Measurements from ENCODE around the gene BRD3.
"Not testable (repeated sequence)": the region's sequence is repeated elsewhere in the genome, so short reads cannot be mapped to it uniquely, and the experiment has no call there.

BRD3 gene

DNA sequence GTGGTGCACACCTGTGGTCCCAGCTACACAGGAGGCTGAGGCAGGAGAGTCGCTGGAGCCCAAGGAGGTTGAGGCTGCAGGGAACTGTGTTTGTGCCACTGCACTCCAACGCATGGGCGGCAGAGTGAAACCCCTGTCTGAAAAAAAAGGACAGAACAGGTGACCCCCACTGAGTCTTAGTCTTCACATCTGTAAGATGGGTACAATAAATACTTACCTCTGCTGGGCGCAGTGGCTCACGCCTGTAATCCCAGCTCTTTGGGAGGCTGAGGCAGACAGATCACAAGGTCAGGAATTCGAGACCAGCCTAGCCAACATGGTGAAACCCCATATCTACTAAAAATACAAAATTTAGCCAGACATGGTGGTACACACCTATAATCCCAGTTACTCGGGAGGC, 4.9 kb upstream of the BRD3 start:
- H3K27ac Mint-ChIP-seq; H3K9me3 Mint-ChIP-seq; H3K4me1 Mint-ChIP-seq (ENCODE audit: low read depth); H3K4me3 Mint-ChIP-seq; H3K36me3 Mint-ChIP-seq (ENCODE audit: low read depth): not testable (repeated sequence)
- H3K27me3 Mint-ChIP-seq, result peaks cover 29% of the 10 kb centered on the region

DNA sequence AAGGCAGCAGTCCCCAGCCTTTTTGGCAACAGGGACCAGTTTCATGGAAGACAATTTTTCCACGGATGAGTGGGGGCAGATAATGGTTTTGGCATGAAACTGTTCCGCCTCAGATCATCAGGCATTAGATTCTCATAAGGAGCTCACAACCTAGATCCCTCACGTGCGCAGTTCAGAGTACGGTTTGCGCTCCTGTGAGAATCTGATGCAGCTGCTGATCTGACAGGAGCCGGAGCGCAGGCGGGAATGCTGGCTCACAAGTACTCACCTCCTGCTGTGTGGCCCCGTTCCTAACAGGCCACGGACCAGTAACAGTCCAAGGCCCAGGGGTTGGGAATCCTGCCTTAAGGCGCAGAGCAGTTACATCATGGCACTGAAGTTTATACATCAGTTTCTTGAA, 3.3 kb upstream of the BRD3 start:
- Mint-ChIP-seq H3K4me3 (no peak overlapping the region), H3K9me3 (no peaks in the 10 kb centered on the region), H3K27me3 (peaks cover 26% of the 10 kb centered on the region), H3K4me1 (ENCODE audit: low read depth) (peaks cover 14% of the 10 kb centered on the region), H3K36me3 (ENCODE audit: low read depth) (no peaks in the 10 kb centered on the region), H3K27ac (no peak overlapping the region)

- Mint-ChIP-seq H3K4me1 (ENCODE audit: low read depth) (peaks cover 28% of the 10 kb centered on the region), H3K27me3 (peaks cover 25% of the 10 kb centered on the region), H3K27ac (no peak overlapping the region), H3K4me3 (peak overlapping the region; percentile 81), H3K9me3 (no peaks in the 10 kb centered on the region), H3K36me3 (ENCODE audit: low read depth) (no peaks in the 10 kb centered on the region)
Measured at GRCh38 chr9:134069480-134070399, 1.9 kb upstream of the BRD3 start.

DNA sequence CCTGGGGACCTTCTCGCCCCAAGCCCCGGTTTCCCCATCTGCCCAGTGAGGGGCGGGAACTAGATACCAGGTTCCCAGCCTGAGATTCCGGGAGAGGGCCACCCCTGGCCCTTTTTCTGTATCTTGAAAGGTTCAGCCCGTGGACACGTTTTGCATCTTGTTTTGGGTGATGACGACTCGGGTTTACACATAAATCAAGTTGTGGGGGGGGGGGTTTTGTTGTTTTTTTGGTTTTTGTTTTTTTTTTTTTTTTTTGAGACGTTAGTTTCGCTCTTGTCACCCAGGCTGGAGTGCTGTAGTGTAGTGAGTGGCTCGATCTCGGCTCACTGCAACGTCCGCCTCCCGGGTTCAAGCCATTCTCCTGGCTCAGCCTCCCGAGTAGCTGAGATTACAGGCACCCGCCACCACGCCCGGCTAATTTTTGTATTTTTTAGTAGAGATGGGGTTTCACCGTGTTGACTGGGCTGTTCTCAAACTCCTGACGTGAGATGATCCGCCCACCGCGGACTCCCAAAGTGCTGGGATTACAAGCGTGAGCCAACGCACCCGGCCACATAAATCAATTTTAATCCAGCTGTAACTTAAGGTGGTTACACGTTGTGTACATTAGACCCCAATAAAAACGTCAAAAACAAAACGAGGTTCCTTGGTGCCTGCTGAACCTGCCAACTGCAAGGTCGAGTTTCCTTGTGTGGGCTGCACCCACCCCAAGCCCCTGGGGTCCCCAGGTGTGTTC, 1.1 kb upstream of the BRD3 start:
- peaks cover 32% of the 10 kb centered on the region for H3K4me1 Mint-ChIP-seq (ENCODE audit: low read depth)
- peak overlapping the region; percentile 81 for H3K4me3 Mint-ChIP-seq
- no peaks in the 10 kb centered on the region for H3K9me3 Mint-ChIP-seq
- H3K27ac Mint-ChIP-seq, result peak overlapping the region; percentile 75
- no peaks in the 10 kb centered on the region for H3K36me3 Mint-ChIP-seq (ENCODE audit: low read depth)
- peaks cover 19% of the 10 kb centered on the region for H3K27me3 Mint-ChIP-seq

DNA sequence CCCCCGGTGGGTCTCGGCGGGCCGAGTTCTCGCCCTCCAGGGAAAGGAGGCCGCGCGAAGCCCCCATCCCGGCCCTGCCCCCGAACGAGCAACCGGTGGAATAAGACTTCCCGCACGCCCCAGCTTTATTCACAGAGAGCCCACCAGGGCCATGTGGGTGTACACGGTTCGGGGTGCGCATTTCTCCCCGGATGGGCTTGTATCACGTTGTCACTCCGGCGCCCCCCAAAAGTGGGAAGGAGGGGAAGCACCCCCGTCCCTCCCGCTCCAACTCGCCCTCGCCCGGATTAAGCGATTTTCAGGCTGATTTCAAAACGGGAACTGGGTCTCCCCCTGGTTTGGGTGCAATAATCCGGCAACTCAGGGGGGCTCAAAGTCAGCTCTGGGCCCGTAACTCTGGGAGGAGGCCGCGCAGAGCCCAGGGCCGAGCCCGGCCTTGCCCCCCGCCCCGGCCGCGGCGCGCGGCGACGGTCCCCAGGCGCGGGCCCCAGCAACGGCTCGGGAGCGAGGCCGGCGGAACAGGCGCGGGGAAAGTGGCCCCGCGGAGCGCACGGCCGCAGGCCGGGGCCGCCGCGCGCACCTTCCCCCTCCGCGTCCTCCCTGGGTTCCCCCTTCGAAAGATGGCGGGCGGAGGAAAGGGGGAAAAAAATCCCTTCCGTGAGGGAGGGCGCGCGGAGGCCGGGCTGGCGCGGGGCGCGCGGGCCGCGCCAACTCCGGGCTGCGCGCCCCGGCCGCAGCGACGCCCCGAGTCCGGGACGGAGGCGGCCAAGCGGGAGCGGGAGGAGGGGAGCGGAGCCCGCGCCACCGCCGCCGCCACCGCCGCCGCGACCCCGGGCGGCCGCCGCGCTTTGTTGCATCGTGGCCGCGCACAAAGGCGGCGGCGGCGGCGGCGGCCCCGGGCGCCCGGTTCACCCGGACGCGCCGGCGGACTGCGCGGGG, 644 bp downstream of the BRD3 start:
- Mint-ChIP-seq H3K4me3 (peak overlapping the region; percentile 89), H3K27ac (peak overlapping the region; percentile 82), H3K9me3 (no peaks in the 10 kb centered on the region), H3K36me3 (ENCODE audit: low read depth) (no peaks in the 10 kb centered on the region), H3K27me3 (peaks cover 13% of the 10 kb centered on the region), H3K4me1 (ENCODE audit: low read depth) (peaks cover 44% of the 10 kb centered on the region)

DNA sequence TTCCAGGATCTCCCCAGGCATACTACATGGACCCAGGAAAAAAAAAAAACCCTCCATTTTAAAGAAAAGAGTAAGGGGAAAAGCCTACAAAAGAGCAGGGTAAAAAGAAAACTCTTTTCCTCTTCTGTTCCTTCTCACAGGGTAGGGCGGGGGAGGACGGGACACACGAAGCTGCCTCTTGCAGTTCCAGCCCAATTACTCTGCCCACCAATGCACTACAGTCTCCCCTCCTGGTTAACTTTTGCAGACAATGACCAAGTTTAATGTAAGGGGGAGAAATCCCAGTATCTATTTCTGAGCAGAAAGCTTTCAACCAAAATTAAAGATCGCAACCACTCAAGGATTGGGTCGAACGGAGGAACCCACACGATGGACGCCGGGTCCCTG, 1.3 kb downstream of the BRD3 start:
- H3K4me1 Mint-ChIP-seq (ENCODE audit: low read depth), result peaks cover 45% of the 10 kb centered on the region
- no peaks in the 10 kb centered on the region for H3K9me3 Mint-ChIP-seq
- H3K27me3 Mint-ChIP-seq, result peaks cover 13% of the 10 kb centered on the region
- H3K36me3 Mint-ChIP-seq (ENCODE audit: low read depth), result no peaks in the 10 kb centered on the region
- peak overlapping the region; percentile 92 for H3K27ac Mint-ChIP-seq
- H3K4me3 Mint-ChIP-seq, result peak overlapping the region; percentile 89

DNA sequence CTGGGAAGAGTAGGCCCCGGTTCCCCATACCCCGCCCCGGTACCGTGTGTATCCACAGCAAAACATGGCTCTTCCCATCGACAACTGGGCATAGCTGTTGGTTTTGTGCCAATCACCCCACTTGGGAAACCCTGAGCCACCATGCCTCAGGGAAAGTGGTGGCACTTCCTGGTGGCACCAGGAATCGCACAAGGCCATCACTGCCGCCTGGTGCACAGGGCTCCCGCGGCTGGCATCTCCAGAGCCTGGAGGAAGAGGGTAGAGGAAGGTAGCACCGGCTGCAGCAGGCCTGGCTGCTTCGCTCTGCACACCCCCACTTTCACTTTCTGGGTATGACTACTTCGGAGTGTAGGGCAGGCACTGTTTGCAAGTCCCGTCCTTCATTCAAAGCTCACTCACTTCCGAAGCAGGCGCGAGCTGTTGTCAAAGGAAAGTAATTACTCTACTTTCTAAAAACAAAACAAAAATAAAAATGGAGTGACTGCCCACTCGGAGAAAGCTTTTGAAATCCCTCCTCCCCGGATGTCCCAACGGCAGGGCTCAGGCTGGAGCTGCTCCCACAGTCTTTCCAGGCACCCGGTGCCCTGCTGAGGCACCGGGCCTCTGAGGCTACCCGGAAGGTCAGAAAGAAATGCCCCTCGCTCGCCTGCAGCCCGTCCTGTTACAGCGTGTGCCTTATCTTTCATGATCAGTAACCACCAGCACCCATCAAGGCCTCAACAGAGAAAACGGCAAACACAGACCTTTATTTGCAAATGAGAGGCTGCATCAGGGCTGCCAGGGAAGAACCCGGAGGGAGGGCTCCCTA, 2.0 kb downstream of the BRD3 start:
- H3K4me1 Mint-ChIP-seq (ENCODE audit: low read depth), result peaks cover 50% of the 10 kb centered on the region
- no peaks in the 10 kb centered on the region for H3K36me3 Mint-ChIP-seq (ENCODE audit: low read depth)
- H3K27me3 Mint-ChIP-seq, result peaks cover 11% of the 10 kb centered on the region
- H3K4me3 Mint-ChIP-seq, result peak overlapping the region; percentile 89
- no peaks in the 10 kb centered on the region for H3K9me3 Mint-ChIP-seq
- peak overlapping the region; percentile 92 for H3K27ac Mint-ChIP-seq

- H3K27me3 Mint-ChIP-seq, result peaks cover 3% of the 10 kb centered on the region
- no peaks in the 10 kb centered on the region for H3K36me3 Mint-ChIP-seq (ENCODE audit: low read depth)
- no peak overlapping the region for H3K27ac Mint-ChIP-seq
- no peaks in the 10 kb centered on the region for H3K9me3 Mint-ChIP-seq
- no peak overlapping the region for H3K4me3 Mint-ChIP-seq
- H3K4me1 Mint-ChIP-seq (ENCODE audit: low read depth), result peaks cover 60% of the 10 kb centered on the region
Measured at GRCh38 chr9:134064711-134065110, 3.1 kb downstream of the BRD3 start.

- peaks cover 57% of the 10 kb centered on the region for H3K4me1 Mint-ChIP-seq (ENCODE audit: low read depth)
Measured at GRCh38 chr9:134063571-134064450, 4.0 kb downstream of the BRD3 start.

DNA sequence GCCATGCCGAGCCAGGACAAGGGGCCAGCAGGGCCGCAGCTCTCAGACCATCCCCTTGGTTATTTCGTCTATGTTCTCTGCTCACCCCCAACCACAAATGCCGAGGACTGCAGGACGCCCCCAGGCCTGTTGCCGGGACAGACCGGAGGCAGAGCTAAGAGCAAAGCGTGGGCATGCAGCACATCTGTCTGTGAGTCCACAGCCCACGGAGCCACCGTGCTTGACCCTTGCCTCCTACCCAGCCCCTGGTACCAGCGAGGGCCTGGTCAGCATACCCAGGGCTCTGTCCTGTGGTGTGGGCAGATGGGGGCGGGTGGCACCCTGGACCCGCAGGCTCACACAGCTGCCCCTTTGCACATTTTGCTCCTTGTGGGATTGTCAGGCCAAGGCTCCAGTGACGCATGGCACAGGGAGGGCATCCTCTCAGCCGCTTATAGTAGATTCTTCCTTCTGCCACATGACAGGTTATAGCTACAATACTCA, 4.7 kb downstream of the BRD3 start:
- no peaks in the 10 kb centered on the region for H3K36me3 Mint-ChIP-seq (ENCODE audit: low read depth)
- H3K9me3 Mint-ChIP-seq, result no peaks in the 10 kb centered on the region
- H3K4me1 Mint-ChIP-seq (ENCODE audit: low read depth), result peaks cover 56% of the 10 kb centered on the region
- no peaks in the 10 kb centered on the region for H3K27me3 Mint-ChIP-seq
- H3K27ac Mint-ChIP-seq, result no peak overlapping the region
- no peak overlapping the region for H3K4me3 Mint-ChIP-seq

More at GRCh38 chr9:134063571-134064450, 4.0 kb downstream of the BRD3 start:
- Mint-ChIP-seq H3K4me3 (no peak overlapping the region), H3K9me3 (no peaks in the 10 kb centered on the region), H3K27ac (no peak overlapping the region), H3K36me3 (ENCODE audit: low read depth) (no peaks in the 10 kb centered on the region), H3K27me3 (no peaks in the 10 kb centered on the region)

GRCh38 chr9:134062461-134063087, 5.3 kb downstream of the BRD3 start:
- no peaks in the 10 kb centered on the region for H3K9me3 Mint-ChIP-seq
- peaks cover 56% of the 10 kb centered on the region for H3K4me1 Mint-ChIP-seq (ENCODE audit: low read depth)
- H3K27me3 Mint-ChIP-seq, result no peaks in the 10 kb centered on the region
- no peak overlapping the region for H3K27ac Mint-ChIP-seq
- H3K36me3 Mint-ChIP-seq (ENCODE audit: low read depth), result no peaks in the 10 kb centered on the region
- no peak overlapping the region for H3K4me3 Mint-ChIP-seq

DNA sequence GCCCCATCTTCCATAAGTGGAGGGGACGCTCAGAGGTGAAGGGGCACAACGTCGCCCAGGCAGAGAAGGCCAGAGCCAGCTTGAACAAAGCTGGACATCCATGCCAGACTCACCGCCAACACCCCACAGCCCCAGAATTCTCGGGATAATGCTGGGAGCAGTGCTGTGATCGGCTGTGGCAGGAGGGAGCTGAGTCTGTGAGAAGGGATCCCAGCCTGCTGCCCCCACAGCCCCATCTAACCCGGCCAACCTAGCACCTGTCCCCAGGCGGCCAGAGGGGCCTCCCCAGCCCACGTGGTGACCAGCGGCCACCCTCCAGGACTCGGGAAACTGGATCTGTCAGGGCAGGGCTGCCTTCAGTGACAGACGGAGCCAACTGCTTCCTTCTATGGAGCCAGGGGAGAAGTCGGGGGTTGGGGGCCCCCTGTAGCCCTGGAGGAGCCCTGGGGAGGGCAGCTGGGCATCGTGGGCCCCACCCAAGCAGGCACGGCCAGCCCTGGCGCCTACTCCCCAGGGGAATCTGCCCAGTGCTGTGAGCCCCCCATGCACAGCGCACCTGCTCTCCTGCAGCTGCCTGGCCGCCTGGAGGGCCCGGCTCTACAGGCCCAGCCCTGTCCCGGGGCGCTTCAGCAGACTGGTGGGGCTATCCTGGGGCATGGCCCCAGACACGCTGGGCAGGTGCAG, 6.0 kb downstream of the BRD3 start:
- Mint-ChIP-seq H3K9me3 (no peaks in the 10 kb centered on the region), H3K27me3 (no peaks in the 10 kb centered on the region), H3K36me3 (ENCODE audit: low read depth) (no peaks in the 10 kb centered on the region), H3K4me1 (ENCODE audit: low read depth) (peaks cover 61% of the 10 kb centered on the region), H3K27ac (no peak overlapping the region), H3K4me3 (no peak overlapping the region)
